HCT116 (cell line): ENCODE data around the gene SULT1B1. TPM values are rescaled to one million over a fixed set of nuclear protein-coding genes. Genes with fewer than 3 reads are reported as not detected.

Experiments used
- ATAC-seq: fragments of 200-7000 bp; cut with Tn5 transposase; 2 replicates; pipeline ENCODE4 v1.9.1; 2020; ENCODE audit warnings: mild to moderate bottlenecking, moderate library complexity
- BruUV-seq: library from RNA; stranded (reverse); fragments of 400-500 nt; replicated peaks from 2 replicates; lab custom pipeline; 2021; lab: Mats Ljungman, UMichigan
- CTCF ChIA-PET: fragments of 300-600 bp; sonication (Branson Sonifier 250); formaldehyde crosslinking; loops from one replicate; lab custom pipeline; 2021; ENCODE audit warnings: antibody characterized with exemption; lab: Charles Lee
- POLR2A ChIA-PET: fragments of 300-600, 350-600 bp; sonication (Branson Sonifier 250); formaldehyde crosslinking; loops from one replicate; lab custom pipeline; 2021; ENCODE audit warnings: antibody characterized with exemption; lab: Charles Lee
- RAD21 ChIA-PET, 2 experiments: fragments of 300-600 bp; sonication (Branson Sonifier 250); formaldehyde crosslinking; loops; one replicate each; lab custom pipeline; 2023; ENCODE audit warnings: low total read pairs in 2 of 2; ENCODE audit not compliant: uncharacterized antibody in 2 of 2, unreplicated experiment in 2 of 2, low non-redundant PET in 1 of 2; lab: Charles Lee
- DNase-seq: peaks from one replicate; pipeline ENCODE4 v3.0.0-alpha.2; 2010; ENCODE audit warnings: low read depth, low spot score
- H2AFZ ChIP-seq: fragments of 200-600 bp; shearing (Covaris generic), sonication (generic); 2 replicates; pipeline ENCODE4 v1.6.1; 2017; ENCODE audit warnings: low read depth, mixed run types, mixed read lengths, antibody characterized with exemption, low read length; ENCODE audit not compliant: poor library complexity, severe bottlenecking
- H3K27ac ChIP-seq: 2 replicates; pipeline ENCODE4 v1.5.1; 2012; ENCODE audit warnings: low read depth, low read length
- H3K27me3 ChIP-seq: fragments of 200-600 bp; sonication (generic); 2 replicates; pipeline ENCODE4 v1.6.1; 2016; ENCODE audit warnings: mixed run types, low read length, mixed read lengths; ENCODE audit not compliant: insufficient read depth
- H3K36me3 ChIP-seq, 2 experiments: fragments of 200-500 bp in 1 of 2; fragments of 200-600 bp in 1 of 2; sonication (Bioruptor generic) in 1 of 2; sonication (generic) in 1 of 2; 2 replicates each; pipeline versions ENCODE4 v1.5.1 to v1.6.1; 2014 to 2016; ENCODE audit warnings: low read length in 2 of 2, inconsistent platforms in 1 of 2, mixed read lengths in 1 of 2, mixed run types in 1 of 2; ENCODE audit not compliant: insufficient read depth in 2 of 2, control insufficient read depth in 1 of 2
- H3K4me1 ChIP-seq, 2 experiments: fragments of 200-600 bp in 1 of 2; sonication (generic) in 1 of 2; 2 replicates each; pipeline versions ENCODE4 v1.5.1 to v1.6.1; 2012 to 2017; ENCODE audit warnings: low read length in 2 of 2, inconsistent platforms in 1 of 2, mild to moderate bottlenecking in 1 of 2, mixed read lengths in 1 of 2, mixed run types in 1 of 2, moderate library complexity in 1 of 2; ENCODE audit not compliant: insufficient read depth in 2 of 2, control insufficient read depth in 1 of 2
- H3K4me2 ChIP-seq: fragments of 200-600 bp; sonication (generic); 2 replicates; pipeline ENCODE4 v1.6.1; 2017; ENCODE audit warnings: mixed run types, low read length, mixed read lengths
- H3K4me3 ChIP-seq, 2 experiments: fragments of 200-600 bp in 1 of 2; sonication (generic) in 1 of 2; replicated peaks in 1 of 2; 2 replicates each; pipeline ENCODE4 v1.5.1; 2011 to 2016; ENCODE audit warnings: low read length in 2 of 2, control low read depth in 1 of 2, low read depth in 1 of 2, mild to moderate bottlenecking in 1 of 2, mixed read lengths in 1 of 2, mixed run types in 1 of 2
- H3K79me2 ChIP-seq: fragments of 200-600 bp; sonication (generic); 2 replicates; pipeline ENCODE4 v1.6.1; 2017; ENCODE audit warnings: mild to moderate bottlenecking, mixed run types, low read length, moderate library complexity, mixed read lengths; ENCODE audit not compliant: insufficient read depth
- H3K9ac ChIP-seq: fragments of 200-600 bp; sonication (generic); 2 replicates; pipeline ENCODE4 v1.6.1; 2016; ENCODE audit warnings: low read length, mixed read lengths
- H3K9me2 ChIP-seq: fragments of 200-600 bp; sonication (generic), shearing (Covaris generic); 2 replicates; pipeline ENCODE4 v1.6.1; 2017; ENCODE audit warnings: mixed run types, mild to moderate bottlenecking, moderate library complexity; ENCODE audit not compliant: insufficient read depth
- H3K9me3 ChIP-seq, 2 experiments: fragments of 200-500 bp in 1 of 2; fragments of 200-600 bp in 1 of 2; sonication (Bioruptor generic) in 1 of 2; sonication (generic) in 1 of 2; 2 replicates each; pipeline ENCODE4 v1.6.1; 2014 to 2017; ENCODE audit warnings: low read length in 2 of 2, mixed read lengths in 2 of 2, inconsistent platforms in 1 of 2, low read depth in 1 of 2, mild to moderate bottlenecking in 1 of 2, mixed run types in 1 of 2, moderate library complexity in 1 of 2; ENCODE audit not compliant: control insufficient read depth in 1 of 2, insufficient read depth in 1 of 2
- H4K20me1 ChIP-seq: fragments of 200-600 bp; sonication (generic), shearing (Covaris generic); 2 replicates; pipeline ENCODE4 v1.6.1; 2017; ENCODE audit warnings: mixed run types, mild to moderate bottlenecking, moderate library complexity; ENCODE audit not compliant: insufficient read depth
- CBX3 ChIP-seq: IDR thresholded peaks from 2 replicates; pipeline ENCODE4 v1.6.1; 2012; ENCODE audit warnings: low read depth
- CEBPB ChIP-seq: IDR thresholded peaks from 2 replicates; pipeline ENCODE4 v1.6.1; 2012; ENCODE audit warnings: low read depth
- CTCF ChIP-seq, 3 experiments: fragments of 200-600 bp in 1 of 3; sonication (generic) in 1 of 3; IDR thresholded peaks in 2 of 3; conservative IDR thresholded peaks in 1 of 3; 2 replicates each; pipeline ENCODE4 v1.5.1; 2012 to 2017; ENCODE audit warnings: low read depth in 2 of 3, low read length in 2 of 3, antibody characterized with exemption in 1 of 3, borderline replicate concordance in 1 of 3, control low read depth in 1 of 3, mild to moderate bottlenecking in 1 of 3, mixed read lengths in 1 of 3, mixed run types in 1 of 3, moderate library complexity in 1 of 3; ENCODE audit not compliant: insufficient read depth in 1 of 3
- EGR1 ChIP-seq: IDR thresholded peaks from 2 replicates; pipeline ENCODE4 v1.6.1; 2012; ENCODE audit warnings: low read depth
- ELF1 ChIP-seq: IDR thresholded peaks from 2 replicates; pipeline ENCODE4 v1.6.1; 2012; ENCODE audit warnings: low read depth, borderline replicate concordance
- EZH2 ChIP-seq: fragments of 200-600 bp; sonication (generic); IDR thresholded peaks from 2 replicates; pipeline ENCODE4 v1.6.1; 2017; ENCODE audit warnings: antibody characterized with exemption, mixed run types
- FOSL1 ChIP-seq: IDR thresholded peaks from 2 replicates; pipeline ENCODE4 v1.6.1; 2012; ENCODE audit warnings: low read depth
- JUND ChIP-seq: IDR thresholded peaks from 2 replicates; pipeline ENCODE4 v1.6.1; 2012
- POLR2A ChIP-seq: IDR thresholded peaks from 2 replicates; pipeline ENCODE4 v1.7.0; 2011; ENCODE audit warnings: borderline replicate concordance; ENCODE audit not compliant: insufficient read depth, insufficient read length; ENCODE audit errors: extremely low read depth
- RAD21 ChIP-seq: IDR thresholded peaks from 2 replicates; pipeline ENCODE4 v1.6.1; 2012; ENCODE audit warnings: low read depth, mild to moderate bottlenecking
- REST ChIP-seq: IDR thresholded peaks from 2 replicates; pipeline ENCODE4 v1.6.1; 2012; ENCODE audit warnings: low read depth
- SRF ChIP-seq: IDR thresholded peaks from 2 replicates; pipeline ENCODE4 v1.6.1; 2012; ENCODE audit warnings: low read depth
- TCF7L2 ChIP-seq: IDR thresholded peaks from 2 replicates; pipeline ENCODE4 v1.7.0; 2011; ENCODE audit warnings: borderline replicate concordance, inconsistent platforms; ENCODE audit not compliant: insufficient read depth, insufficient read length; ENCODE audit errors: extremely low read depth
- YY1 ChIP-seq: IDR thresholded peaks from 2 replicates; pipeline ENCODE4 v1.6.1; 2011; ENCODE audit warnings: low read length, low read depth, moderate library complexity, mild to moderate bottlenecking; ENCODE audit not compliant: insufficient replicate concordance; ENCODE audit errors: extremely low read depth
- ZFX ChIP-seq: fragments of 450-650 bp; IDR thresholded peaks from 2 replicates; pipeline ENCODE4 v1.6.1; 2017
- ZNF274 ChIP-seq: fragments of 200-500 bp; sonication (Bioruptor generic); IDR thresholded peaks from 2 replicates; pipeline ENCODE4 v1.6.1; 2014; ENCODE audit warnings: mild to moderate bottlenecking, low read depth, low read length, inconsistent platforms
- intact Hi-C: fragments of 100-400 bp; cut with micrococcal nuclease; formaldehyde crosslinking; loops from 2 replicates; pipeline ENCODE4 v1.10.0; 2022
- total RNA-seq: library from RNA; stranded (reverse); gene quantifications from one replicate; pipeline ENCODE4 v1.2.1, GENCODE V29; 2021; ENCODE audit not compliant: unreplicated experiment
- TF ChIP-seq, protein P1 (sequence below): IDR thresholded peaks from 2 replicates; pipeline ENCODE4 v1.6.1; 2012
- TF ChIP-seq, protein P2 (sequence below): IDR thresholded peaks from 2 replicates; pipeline ENCODE4 v1.6.1; 2011; ENCODE audit warnings: mild to moderate bottlenecking, low read length, moderate library complexity; ENCODE audit not compliant: insufficient replicate concordance; ENCODE audit errors: extremely low read depth

Gene SULT1B1
- total RNA-seq, 1 experiment from 2014 or later: 0.10 TPM

GRCh38 chr4:69757464-69757863, 3.0 kb downstream of the SULT1B1 start:
- peaks cover 4% of the 10 kb centered on the region; the same call in 1 of the 2 replicates for H3K9me2 ChIP-seq
- TF ChIP-seq RAD21: no peak
- TF ChIP-seq EZH2: no peak
- TF ChIP-seq YY1: no peak
- TF ChIP-seq JUND: no peak
- no peak for TF ChIP-seq CTCF (IDR thresholded peaks at IDR 0.05 in 2 of 3, conservative IDR thresholded peaks at IDR 0.05 in 1 of 3; ENCODE audit: borderline replicate concordance in 1 of 3, insufficient read depth in 1 of 3, low read depth in 2 of 3, low read length in 2 of 3)
- TF ChIP-seq POLR2A: no peak
- TF ChIP-seq, protein P1, sequence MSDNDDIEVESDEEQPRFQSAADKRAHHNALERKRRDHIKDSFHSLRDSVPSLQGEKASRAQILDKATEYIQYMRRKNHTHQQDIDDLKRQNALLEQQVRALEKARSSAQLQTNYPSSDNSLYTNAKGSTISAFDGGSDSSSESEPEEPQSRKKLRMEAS: no peak
- TF ChIP-seq REST: no peak
- no peak for TF ChIP-seq TCF7L2
- no peak for TF ChIP-seq CBX3
- TF ChIP-seq EGR1: no peak
- TF ChIP-seq ZFX: no peak
- TF ChIP-seq CEBPB: no peak
- TF ChIP-seq SRF: no peak
- no peak for TF ChIP-seq ZNF274
- no peak for TF ChIP-seq ELF1
- TF ChIP-seq FOSL1: no peak
- TF ChIP-seq, protein P2, sequence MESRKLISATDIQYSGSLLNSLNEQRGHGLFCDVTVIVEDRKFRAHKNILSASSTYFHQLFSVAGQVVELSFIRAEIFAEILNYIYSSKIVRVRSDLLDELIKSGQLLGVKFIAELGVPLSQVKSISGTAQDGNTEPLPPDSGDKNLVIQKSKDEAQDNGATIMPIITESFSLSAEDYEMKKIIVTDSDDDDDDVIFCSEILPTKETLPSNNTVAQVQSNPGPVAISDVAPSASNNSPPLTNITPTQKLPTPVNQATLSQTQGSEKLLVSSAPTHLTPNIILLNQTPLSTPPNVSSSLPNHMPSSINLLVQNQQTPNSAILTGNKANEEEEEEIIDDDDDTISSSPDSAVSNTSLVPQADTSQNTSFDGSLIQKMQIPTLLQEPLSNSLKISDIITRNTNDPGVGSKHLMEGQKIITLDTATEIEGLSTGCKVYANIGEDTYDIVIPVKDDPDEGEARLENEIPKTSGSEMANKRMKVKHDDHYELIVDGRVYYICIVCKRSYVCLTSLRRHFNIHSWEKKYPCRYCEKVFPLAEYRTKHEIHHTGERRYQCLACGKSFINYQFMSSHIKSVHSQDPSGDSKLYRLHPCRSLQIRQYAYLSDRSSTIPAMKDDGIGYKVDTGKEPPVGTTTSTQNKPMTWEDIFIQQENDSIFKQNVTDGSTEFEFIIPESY: no peak
- TF ChIP-seq, all 23 proteins: peak for 0
- Histone ChIP-seq H3K27me3 (no peaks in the 10 kb centered on the region), H3K79me2 (no peaks in the 10 kb centered on the region), H3K9me3 (no peaks in the 10 kb centered on the region), H3K36me3 (no peaks in the 10 kb centered on the region), H3K4me3 (no peak overlapping the region), H3K27ac (no peak overlapping the region), H2AFZ (no peak overlapping the region), H3K9ac (no peak overlapping the region), H4K20me1 (no peaks in the 10 kb centered on the region), H3K4me2 (no peak overlapping the region), H3K4me1 (no peaks in the 10 kb centered on the region)
- ChIA-PET CTCF (no interaction called here), POLR2A (no interaction called here), RAD21 (no interaction called here)
- ATAC-seq (no peak), DNase-seq (no peak)
- no TSS peak for BruUV-seq
- intact Hi-C loops: no loop called here
